Uterus (tissue), 4 donors: ENCODE measurements around the gene PDE1C. TPM values are rescaled to one million over a fixed set of nuclear protein-coding genes. Genes with fewer than 3 reads are reported as not detected.

Experiments
- DNase-seq, 2 donors: peaks; one replicate each; pipeline ENCODE4 v3.0.0-alpha.2; 2019 to 2020
- H3K27ac ChIP-seq, 2 donors: fragments of 200-600 bp; sonication (generic); 1 replicate in 1 of 2; 2 replicates in 1 of 2; pipeline ENCODE4 v1.5.1; 2016 to 2018
- H3K27me3 ChIP-seq, 2 donors: fragments of 200-600 bp; sonication (generic); one replicate each; pipeline ENCODE4 v1.5.1; 2018 to 2019; ENCODE audit warnings: control low read depth in 1 of 2
- H3K36me3 ChIP-seq, 2 donors: fragments of 200-600 bp; sonication (generic); one replicate each; pipeline ENCODE4 v1.5.1; 2019; ENCODE audit warnings: control low read depth in 1 of 2
- H3K4me1 ChIP-seq, 2 donors: fragments of 200-600 bp; sonication (generic); one replicate each; pipeline ENCODE4 v1.5.1; 2018 to 2019; ENCODE audit warnings: control low read depth in 1 of 2
- H3K4me3 ChIP-seq, 2 donors: fragments of 200-600 bp; sonication (generic); 1 replicate in 1 of 2; 2 replicates in 1 of 2; pipeline ENCODE4 v1.5.1; 2018 to 2019; ENCODE audit warnings: mild to moderate bottlenecking in 1 of 2
- H3K9me3 ChIP-seq, 2 donors: fragments of 200-600 bp; sonication (generic); one replicate each; pipeline ENCODE4 v1.5.1; 2019; ENCODE audit warnings: control low read depth in 1 of 2
- CTCF ChIP-seq, 4 experiments: fragments of 200-600 bp in 2 of 4; fragments of 450-650 bp in 2 of 4; sonication (generic) in 2 of 4; IDR thresholded peaks; one replicate each; pipeline ENCODE4 v1.5.1; 2016 to 2019; ENCODE audit warnings: antibody characterized with exemption in 4 of 4, mild to moderate bottlenecking in 2 of 4, moderate library complexity in 1 of 4
- POLR2A ChIP-seq, 2 donors: fragments of 450-650 bp; IDR thresholded peaks; one replicate each; pipeline ENCODE4 v1.6.1; 2016; ENCODE audit warnings: antibody characterized with exemption in 2 of 2, mild to moderate bottlenecking in 1 of 2, moderate library complexity in 1 of 2
- intact Hi-C: fragments of 100-400 bp; cut with DNase I; formaldehyde crosslinking; loops from one replicate; pipeline ENCODE4 v1.15.1; 2023; ENCODE audit warnings: low total_unique reads
- total RNA-seq, 4 donors: library from RNA; depleted of rRNA in 3 of 4; stranded (reverse); fragments of >200 nt in 3 of 4; gene quantifications; one replicate each; pipeline versions ENCODE4 v1.1.0 to v1.2.4, GENCODE V29; 2014 to 2023
- donor health status: DM: yes; HTN: yes; CAD: no.

PDE1C gene
- total RNA-seq, 4 donors from 2014 or later: 5.9 to 26.4 (median 13.7) TPM

- no peaks in the 10 kb centered on the region for H3K36me3 ChIP-seq
- H3K4me1 ChIP-seq: no peaks in the 10 kb centered on the region
- intact Hi-C loops: no loop called here
- no peak for DNase-seq
- no peak overlapping the region for H3K4me3 ChIP-seq
- no peaks in the 10 kb centered on the region for H3K27me3 ChIP-seq
- no peak for TF ChIP-seq CTCF (IDR thresholded peaks at IDR 0.05)
- no peak for TF ChIP-seq POLR2A (IDR thresholded peaks at IDR 0.05)
- H3K27ac ChIP-seq: no peak overlapping the region
- H3K9me3 ChIP-seq: no peaks in the 10 kb centered on the region
These were observed 21.2 kb downstream of the PDE1C start for GRCh38 chr7:32048970-32049491.

GRCh38 chr7:32047801-32048200, 22.4 kb downstream of the PDE1C start:
- Histone ChIP-seq H3K4me1 (no peaks in the 10 kb centered on the region), H3K27me3 (no peaks in the 10 kb centered on the region), H3K27ac (no peak overlapping the region), H3K9me3 (no peaks in the 10 kb centered on the region), H3K36me3 (no peaks in the 10 kb centered on the region), H3K4me3 (no peak overlapping the region)
- DNase-seq: no peak
- TF ChIP-seq POLR2A (IDR thresholded peaks at IDR 0.05) (no peak), CTCF (IDR thresholded peaks at IDR 0.05) (no peak)
- intact Hi-C loops: no loop called here

- H3K4me3 ChIP-seq: no peak overlapping the region
- H3K4me1 ChIP-seq: no peaks in the 10 kb centered on the region
- TF ChIP-seq CTCF (IDR thresholded peaks at IDR 0.05): no peak
- no peak for TF ChIP-seq POLR2A (IDR thresholded peaks at IDR 0.05)
- no peaks in the 10 kb centered on the region for H3K9me3 ChIP-seq
- no peaks in the 10 kb centered on the region for H3K27me3 ChIP-seq
- no peak for DNase-seq
- intact Hi-C loops: no loop called here
- no peaks in the 10 kb centered on the region for H3K36me3 ChIP-seq
- no peak overlapping the region for H3K27ac ChIP-seq
These were observed 23.1 kb downstream of the PDE1C start for GRCh38 chr7:32047075-32047474.

- Histone ChIP-seq H3K27ac (no peak overlapping the region), H3K4me3 (no peak overlapping the region), H3K36me3 (no peaks in the 10 kb centered on the region), H3K27me3 (no peaks in the 10 kb centered on the region), H3K9me3 (no peaks in the 10 kb centered on the region), H3K4me1 (no peaks in the 10 kb centered on the region)
- intact Hi-C loops: no loop called here
- no peak for DNase-seq
- no peak for TF ChIP-seq POLR2A (IDR thresholded peaks at IDR 0.05)
- TF ChIP-seq CTCF (IDR thresholded peaks at IDR 0.05): no peak
These were observed 25.0 kb downstream of the PDE1C start for GRCh38 chr7:32045228-32045627.

- H3K9me3 ChIP-seq: no peaks in the 10 kb centered on the region
- no peaks in the 10 kb centered on the region for H3K27me3 ChIP-seq
- no peaks in the 10 kb centered on the region for H3K36me3 ChIP-seq
- H3K4me1 ChIP-seq: no peaks in the 10 kb centered on the region
- no peak for DNase-seq
- no peak overlapping the region for H3K27ac ChIP-seq
- intact Hi-C loops: no loop called here
- H3K4me3 ChIP-seq: no peak overlapping the region
- TF ChIP-seq CTCF (IDR thresholded peaks at IDR 0.05) (no peak), POLR2A (IDR thresholded peaks at IDR 0.05) (no peak)
These were observed 25.5 kb downstream of the PDE1C start for GRCh38 chr7:32044739-32045138.
